ENCODE measurements around the gene UROC1. TPM values are rescaled to one million over a fixed set of nuclear protein-coding genes. Genes with fewer than 3 reads are reported as not detected.
A peak's percentile ranks its signal among the peaks of the same experiment; 100 is the strongest.

UROC1 gene
- total and polyA plus RNA-seq, 8 donors: not detected

GRCh38 chr3:126541628-126542339 is 24.2 kb upstream of the UROC1 start:
- 38 to 68% (median 53%) methylated on average over 43 to 101 of the region's 101 CpGs for WGBS, 5 donors
- TF ChIP-seq EP300 (IDR thresholded peaks at IDR 0.05) (no peak), POLR2A (IDR thresholded peaks at IDR 0.05) (no peak), POLR2AphosphoS5 (IDR thresholded peaks at IDR 0.05) (no peak), CTCF (IDR thresholded peaks at IDR 0.05) (no peak)
- Histone ChIP-seq H3K36me3 (no peaks in the 10 kb centered on the region), H3K4me3 (no peak overlapping the region), H3K9me3 (peaks cover 0 to 6% (median 2%) of the 10 kb centered on the region in 4 donors), H3K27me3 (peaks cover 0 to 51% (median 15%) of the 10 kb centered on the region in 3 donors), H3K27ac (no peak overlapping the region), H3K4me1 (peaks cover 0 to 21% (median 6%) of the 10 kb centered on the region in 4 donors)
- intact Hi-C loops (cut with DNase I; ENCODE audit: low total_unique reads): no loop called here
- DNase-seq: peak; percentile 9 to 21

GRCh38 chr3:126540951-126541627 is 23.5 kb upstream of the UROC1 start:
- 50 to 61% (median 59%) methylated on average over 23 to 24 of the region's 24 CpGs for WGBS, 5 donors
- no peak for DNase-seq
- intact Hi-C loops (cut with DNase I; ENCODE audit: low total_unique reads): no loop called here
- Histone ChIP-seq H3K27ac (peak overlapping the region in 1 of 5 donors; percentile 33), H3K9me3 (peaks cover 0 to 6% (median 2%) of the 10 kb centered on the region in 4 donors), H3K4me3 (no peak overlapping the region), H3K36me3 (no peaks in the 10 kb centered on the region), H3K4me1 (peaks cover 0 to 21% (median 6%) of the 10 kb centered on the region in 4 donors), H3K27me3 (peaks cover 0 to 58% (median 15%) of the 10 kb centered on the region in 3 donors)
- TF ChIP-seq CTCF (IDR thresholded peaks at IDR 0.05) (no peak), POLR2A (IDR thresholded peaks at IDR 0.05) (no peak), POLR2AphosphoS5 (IDR thresholded peaks at IDR 0.05) (no peak), EP300 (IDR thresholded peaks at IDR 0.05) (no peak)

GRCh38 chr3:126540342-126540849 is 22.8 kb upstream of the UROC1 start:
- WGBS, 5 donors: 27 to 38% (median 33%) methylated on average over 9 of the region's 9 CpGs
- Histone ChIP-seq H3K4me3 (no peak overlapping the region), H3K9me3 (peaks cover 0 to 6% (median 2%) of the 10 kb centered on the region in 4 donors), H3K4me1 (peaks cover 0 to 21% (median 6%) of the 10 kb centered on the region in 4 donors), H3K36me3 (no peaks in the 10 kb centered on the region), H3K27ac (no peak overlapping the region), H3K27me3 (peaks cover 0 to 65% (median 15%) of the 10 kb centered on the region in 3 donors)
- TF ChIP-seq POLR2AphosphoS5 (IDR thresholded peaks at IDR 0.05) (peak in 1 of 3 donors; percentile 12), CTCF (IDR thresholded peaks at IDR 0.05) (no peak), EP300 (IDR thresholded peaks at IDR 0.05) (no peak), POLR2A (IDR thresholded peaks at IDR 0.05) (no peak)
- peak in 1 of 2 donors; percentile 34 for DNase-seq
- intact Hi-C loops (cut with DNase I; ENCODE audit: low total_unique reads): no loop called here

GRCh38 chr3:126539558-126540250 is 22.1 kb upstream of the UROC1 start:
- H3K36me3 ChIP-seq: no peaks in the 10 kb centered on the region
- WGBS, 5 donors: 91 to 97% (median 95%) methylated on average over 10 of the region's 10 CpGs
- DNase-seq: no peak
- intact Hi-C loops (cut with DNase I; ENCODE audit: low total_unique reads): no loop called here
- TF ChIP-seq POLR2AphosphoS5 (IDR thresholded peaks at IDR 0.05) (no peak), CTCF (IDR thresholded peaks at IDR 0.05) (no peak), POLR2A (IDR thresholded peaks at IDR 0.05) (no peak), EP300 (IDR thresholded peaks at IDR 0.05) (no peak)
- H3K27me3 ChIP-seq: peaks cover 0 to 72% (median 15%) of the 10 kb centered on the region in 3 donors
- no peak overlapping the region for H3K27ac ChIP-seq
- peaks cover 0 to 21% (median 6%) of the 10 kb centered on the region in 4 donors for H3K4me1 ChIP-seq
- H3K4me3 ChIP-seq: no peak overlapping the region
- H3K9me3 ChIP-seq: peaks cover 0 to 6% (median 2%) of the 10 kb centered on the region in 4 donors

Measured in stomach (tissue), 9 donors.